Measurements from ENCODE around the gene BLOC1S4.

Gene BLOC1S4

DNA sequence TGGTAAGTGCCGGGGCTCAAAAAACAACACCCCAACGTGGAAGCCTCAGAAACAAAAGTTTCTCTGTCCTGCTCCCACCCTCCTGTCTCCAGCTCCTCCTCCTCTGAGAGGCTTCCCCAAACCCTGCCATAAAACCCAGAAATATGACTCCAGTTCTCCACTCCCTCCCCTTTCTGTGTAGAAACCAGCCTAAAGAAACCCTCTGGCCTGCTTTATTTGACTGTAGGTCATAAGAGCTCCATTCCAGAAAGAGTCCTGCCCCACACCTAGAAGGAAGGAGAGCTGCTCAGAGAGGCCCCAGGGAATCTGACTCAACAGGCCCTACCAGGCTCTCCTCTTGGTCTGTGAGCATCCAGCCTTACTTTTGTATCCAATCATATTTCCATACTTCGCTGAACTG, 23.2 kb upstream of the BLOC1S4 start:
- DNase-seq = no peak

DNA sequence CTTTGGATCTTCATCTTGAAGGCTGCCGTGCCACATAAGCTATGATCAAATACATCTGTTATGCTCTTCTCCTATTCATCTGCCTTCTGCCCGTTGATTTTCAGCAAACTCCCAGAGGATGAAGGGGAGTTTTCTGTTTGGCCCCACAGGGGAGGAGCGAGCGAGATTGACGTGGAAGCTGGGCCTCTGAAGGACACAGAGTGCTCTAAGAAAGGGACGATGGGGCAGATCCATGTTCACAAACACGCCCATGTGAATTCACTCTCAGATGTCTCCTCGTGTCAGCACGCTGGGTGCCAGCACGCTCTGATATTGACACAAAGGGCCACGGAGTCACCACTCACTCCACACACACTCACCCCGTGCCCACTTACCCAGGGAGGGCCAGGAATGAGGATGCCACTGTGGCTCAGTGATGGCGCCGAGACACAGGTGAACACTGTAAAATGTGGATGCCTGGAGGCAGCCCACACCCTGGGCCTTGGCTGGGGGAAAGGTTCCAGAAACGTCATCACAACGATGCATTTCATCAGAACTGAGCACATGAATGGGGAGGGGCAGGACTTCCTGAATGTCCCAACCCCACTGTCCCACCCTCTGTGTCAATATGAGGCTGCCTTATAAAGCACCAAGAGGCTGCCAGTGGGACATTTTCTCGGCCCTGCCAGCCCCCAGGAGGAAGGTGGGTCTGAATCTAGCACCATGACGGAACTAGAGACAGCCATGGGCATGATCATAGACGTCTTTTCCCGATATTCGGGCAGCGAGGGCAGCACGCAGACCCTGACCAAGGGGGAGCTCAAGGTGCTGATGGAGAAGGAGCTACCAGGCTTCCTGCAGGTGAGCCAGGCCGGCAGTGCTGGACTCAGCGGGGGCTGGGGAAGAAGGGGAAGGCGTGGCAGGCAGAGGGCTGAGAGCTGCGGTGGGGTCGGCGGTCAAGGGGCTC, 22.5 kb upstream of the BLOC1S4 start, which contains the start of gene S100P:
Gene S100P, plus strand, starts transcription at position 648 of the 946 bp plus-strand sequence. Its CDS starts 55 bp downstream, at position 703.
- no peak for DNase-seq

DNA sequence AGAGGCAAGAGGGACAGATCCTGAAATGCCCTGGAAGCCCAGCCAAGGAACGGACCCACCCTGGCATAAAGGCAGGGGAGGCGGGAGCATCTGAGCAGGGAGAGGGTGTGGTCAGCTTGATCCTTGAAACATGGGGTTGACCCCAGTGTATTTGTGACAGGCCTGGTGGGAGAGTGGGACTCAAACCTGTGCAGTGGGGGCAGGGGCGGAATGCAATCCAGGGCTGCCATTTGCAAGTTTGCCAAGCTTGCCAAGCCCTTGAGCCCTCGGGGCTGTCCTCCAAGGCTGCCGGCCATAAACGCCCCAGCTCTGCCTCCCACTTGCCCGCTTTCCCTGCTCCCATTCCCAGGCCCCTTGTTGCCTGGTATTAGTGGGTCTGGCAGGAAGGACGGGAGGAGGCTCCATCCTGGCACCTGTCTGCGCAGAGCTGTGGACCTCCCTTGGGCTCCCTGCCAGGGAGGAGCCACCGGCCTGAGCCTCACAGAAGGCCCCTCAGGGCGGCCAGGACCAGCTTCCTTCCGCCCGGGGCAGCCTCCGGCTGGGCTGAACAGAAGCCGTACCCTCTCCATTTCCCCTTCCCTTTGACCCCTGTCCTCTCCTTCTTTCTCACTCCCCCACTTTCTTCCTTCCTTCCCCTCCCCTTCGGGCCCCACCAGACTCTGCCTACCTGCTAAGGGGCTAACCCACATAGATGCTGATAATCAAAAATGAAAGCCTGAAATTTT, 21.6 kb upstream of the BLOC1S4 start:
- DNase-seq = no peak

DNA sequence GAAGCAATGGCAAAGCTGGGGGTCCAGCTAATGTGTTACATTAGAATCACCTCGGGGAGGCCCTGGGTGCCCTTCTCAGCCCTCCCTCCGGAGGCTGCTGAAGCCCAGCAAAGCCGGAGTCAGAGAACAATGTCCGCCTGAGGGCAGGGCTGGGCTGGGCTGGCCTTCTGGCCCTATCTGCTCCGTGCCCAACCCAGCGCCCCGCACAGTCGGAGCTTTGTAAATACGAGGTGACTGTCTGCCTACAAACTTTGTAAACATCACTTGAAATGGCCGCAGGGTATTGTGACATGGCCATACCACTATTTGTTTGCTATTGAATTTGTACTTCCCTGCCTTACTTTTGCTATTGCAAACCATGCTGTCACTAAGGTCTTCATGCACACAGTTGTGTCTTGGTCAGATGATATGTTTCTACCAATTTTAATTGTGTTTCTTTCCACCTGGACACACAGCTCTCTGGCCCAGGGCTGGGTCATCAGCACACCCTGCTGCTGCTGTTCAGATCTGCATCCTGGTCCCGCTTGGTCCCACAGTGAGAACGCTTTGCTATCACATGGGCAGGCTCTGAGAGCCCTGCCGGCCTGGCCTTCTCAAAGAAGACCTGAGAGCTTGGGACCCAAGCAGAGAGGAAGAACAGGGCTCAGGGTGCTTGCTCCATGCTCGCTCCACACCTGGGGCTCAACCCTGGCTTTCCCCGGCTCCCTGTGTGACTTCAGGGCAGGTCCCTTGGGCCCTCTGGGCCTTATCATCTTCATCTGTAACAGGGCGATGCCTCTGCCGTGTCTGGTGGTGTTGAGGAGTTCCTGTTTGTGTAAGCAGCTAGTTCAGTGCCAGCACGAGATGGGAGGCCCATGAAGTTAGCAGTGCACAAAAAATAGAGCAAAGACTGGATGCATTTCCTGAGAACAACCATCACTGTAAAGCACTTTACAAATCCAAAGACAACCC, 20.0 kb upstream of the BLOC1S4 start:
- DNase-seq = peak; percentile 71

DNA sequence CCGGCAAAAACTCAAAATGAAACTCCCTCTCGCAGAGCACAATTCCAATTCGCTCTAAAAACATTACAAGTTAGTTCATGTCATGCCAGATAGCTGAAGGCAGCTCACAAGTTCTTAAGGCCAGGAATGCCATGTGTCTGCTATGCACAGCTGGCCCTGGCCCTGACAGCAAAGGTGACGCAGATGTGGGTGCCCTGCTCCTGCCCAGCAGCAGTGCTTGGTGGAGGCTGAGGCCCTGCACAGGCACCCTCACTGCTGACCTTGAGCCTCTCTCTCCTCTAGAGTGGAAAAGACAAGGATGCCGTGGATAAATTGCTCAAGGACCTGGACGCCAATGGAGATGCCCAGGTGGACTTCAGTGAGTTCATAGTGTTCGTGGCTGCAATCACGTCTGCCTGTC, 19.4 kb upstream of the BLOC1S4 start:
- no peak for DNase-seq

DNA sequence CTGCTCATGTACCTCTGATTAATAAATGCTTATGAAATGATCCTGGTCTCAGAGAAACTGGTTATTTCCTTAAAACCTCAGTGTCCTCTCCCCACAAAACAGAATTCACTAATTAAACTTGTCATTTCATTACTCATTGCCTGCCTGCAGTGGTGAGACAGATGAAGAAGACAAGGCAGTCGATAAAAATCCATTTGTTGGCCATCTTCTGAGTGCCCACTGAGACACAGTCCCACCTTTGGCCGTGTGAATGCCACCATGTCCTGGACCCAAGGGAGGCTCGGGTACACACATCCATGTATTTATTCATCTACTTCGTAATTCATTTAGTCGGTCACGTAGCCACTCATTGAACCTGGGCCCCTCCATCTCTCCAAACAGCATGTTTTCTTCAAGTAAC, 18.8 kb upstream of the BLOC1S4 start:
- no peak for DNase-seq

DNA sequence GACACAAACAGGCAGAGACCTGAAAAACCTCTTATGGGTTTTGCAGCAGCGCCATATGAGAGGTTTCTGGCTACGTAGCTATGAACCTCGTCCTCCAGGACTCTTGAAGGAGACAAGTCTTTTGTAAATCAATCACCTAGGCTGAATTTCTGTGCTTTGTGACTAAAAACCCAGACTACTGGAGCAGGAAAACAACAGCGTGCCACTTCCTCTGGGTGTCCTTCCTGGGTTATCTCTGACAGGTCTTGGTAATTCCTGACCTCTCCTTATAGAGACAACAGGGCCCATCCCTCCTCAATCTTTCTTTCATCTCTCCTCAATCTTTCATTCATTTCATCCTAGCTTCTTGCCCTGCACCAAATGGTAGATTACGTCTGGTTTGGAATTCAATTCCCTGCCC, 16.6 kb upstream of the BLOC1S4 start:
- no peak for DNase-seq

DNA sequence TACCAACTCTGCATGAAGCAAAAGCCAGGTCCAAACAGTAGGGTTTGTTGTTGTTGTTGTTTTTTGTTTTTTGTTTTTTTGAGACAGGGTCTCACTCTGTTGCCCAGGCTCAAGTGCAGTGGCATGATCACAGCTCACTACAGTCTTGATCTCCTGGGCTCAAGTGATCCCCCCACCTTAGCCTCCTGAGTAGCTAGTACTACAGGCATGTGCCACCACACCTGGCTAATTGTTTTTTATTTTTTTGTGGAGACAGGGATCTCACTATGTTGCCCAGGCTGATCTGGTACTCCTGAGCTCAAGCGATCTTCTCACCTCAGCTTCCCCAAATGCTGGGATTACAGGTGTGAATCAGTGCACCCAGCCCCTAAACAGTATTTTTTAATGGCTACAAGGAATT, 16.1 kb upstream of the BLOC1S4 start:
- no peak for DNase-seq

DNA sequence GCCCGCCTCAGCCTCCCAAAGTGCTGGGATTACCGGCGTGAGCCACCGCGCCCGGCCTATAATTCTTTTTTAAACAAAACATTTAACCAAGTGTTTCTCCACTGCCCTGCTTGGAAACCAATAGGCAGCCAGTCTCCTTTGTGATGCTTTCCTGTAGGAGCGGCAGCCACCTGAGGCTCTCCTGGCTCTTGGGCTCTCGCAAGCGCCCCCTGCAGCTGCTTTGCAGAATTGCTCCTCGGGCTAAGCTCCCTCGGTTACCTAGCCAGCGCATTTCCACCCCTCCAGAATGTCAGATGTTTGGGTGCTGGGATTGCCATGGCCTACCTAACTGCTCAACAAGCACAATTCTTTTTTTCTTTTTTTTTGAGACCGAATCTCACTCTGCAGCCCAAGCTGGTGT, 14.6 kb upstream of the BLOC1S4 start:
- DNase-seq = no peak

DNA sequence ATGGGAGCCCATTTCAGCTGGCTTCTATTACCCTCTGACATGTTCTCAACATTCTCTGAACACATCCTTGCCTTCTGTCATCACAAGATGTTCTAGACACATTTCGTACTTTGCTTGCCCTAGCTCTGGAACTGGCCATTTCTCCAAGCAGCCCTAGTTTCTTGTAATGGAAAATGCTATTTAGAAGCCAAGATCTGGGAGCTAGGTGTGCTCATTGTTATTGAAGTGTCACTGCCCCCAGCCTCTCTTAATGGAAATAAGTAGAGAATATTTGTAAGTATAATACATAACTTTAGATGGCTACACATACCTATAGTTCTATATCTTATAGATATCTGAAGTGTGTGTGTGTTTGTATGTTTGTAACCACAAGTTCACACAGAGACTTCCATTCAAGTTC, 13.2 kb upstream of the BLOC1S4 start:
- no peak for DNase-seq

DNA sequence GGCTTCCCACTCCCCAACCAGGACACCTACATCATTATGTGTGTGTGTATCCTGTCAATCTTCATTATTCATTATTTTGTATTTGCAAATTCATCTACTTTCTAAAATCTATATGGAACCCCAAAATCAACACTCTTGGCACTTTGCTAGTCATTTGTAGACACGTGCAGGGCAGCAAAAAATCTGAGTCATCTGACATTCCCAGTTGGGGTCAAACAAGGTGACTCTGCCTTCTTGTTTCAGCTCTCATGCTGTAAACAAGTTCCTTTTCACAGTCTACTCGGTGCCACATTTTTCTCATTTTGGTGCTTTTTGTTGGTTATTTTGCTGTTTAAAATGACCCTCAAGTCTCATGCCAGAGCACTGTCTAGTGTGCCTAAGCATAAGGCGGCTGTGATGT, 12.2 kb upstream of the BLOC1S4 start:
- no peak for DNase-seq

DNA sequence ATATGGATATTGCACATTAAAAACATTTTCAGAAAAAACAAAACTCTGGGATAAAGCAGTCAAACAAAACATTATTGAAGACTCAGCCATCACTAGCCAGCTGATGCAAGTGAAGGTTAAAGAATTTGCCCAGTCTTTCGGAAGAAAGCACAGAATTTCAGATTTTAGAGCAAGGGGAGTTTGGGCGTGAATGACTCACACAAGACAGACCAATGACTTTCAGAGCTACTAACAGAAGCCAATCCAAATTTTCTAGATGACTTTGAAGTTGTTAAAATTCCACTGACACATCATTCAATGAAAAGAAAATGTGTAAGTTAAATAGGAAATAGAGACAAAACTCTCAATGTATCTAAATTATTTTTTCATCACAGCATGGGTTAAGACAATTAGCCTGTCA, 10.3 kb upstream of the BLOC1S4 start:
- DNase-seq = no peak

DNA sequence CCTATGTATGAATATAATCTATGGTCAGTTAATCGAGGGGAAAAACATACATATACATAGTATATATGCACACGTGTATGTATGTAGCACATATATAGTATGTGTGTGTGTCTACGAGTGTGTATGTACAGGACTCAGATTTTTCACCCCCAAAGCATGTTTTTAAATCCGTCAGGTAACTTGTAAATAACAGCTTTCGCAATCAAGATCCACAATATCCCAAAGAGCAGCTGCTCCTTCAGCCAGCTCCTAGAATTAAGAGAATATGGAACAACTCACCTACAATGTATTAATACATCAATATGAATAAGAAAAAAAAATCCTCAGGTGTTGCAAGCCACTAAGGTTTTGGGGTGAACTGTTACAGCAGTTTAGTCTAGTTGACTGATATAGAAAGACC, 9.8 kb upstream of the BLOC1S4 start:
- no peak for DNase-seq

DNA sequence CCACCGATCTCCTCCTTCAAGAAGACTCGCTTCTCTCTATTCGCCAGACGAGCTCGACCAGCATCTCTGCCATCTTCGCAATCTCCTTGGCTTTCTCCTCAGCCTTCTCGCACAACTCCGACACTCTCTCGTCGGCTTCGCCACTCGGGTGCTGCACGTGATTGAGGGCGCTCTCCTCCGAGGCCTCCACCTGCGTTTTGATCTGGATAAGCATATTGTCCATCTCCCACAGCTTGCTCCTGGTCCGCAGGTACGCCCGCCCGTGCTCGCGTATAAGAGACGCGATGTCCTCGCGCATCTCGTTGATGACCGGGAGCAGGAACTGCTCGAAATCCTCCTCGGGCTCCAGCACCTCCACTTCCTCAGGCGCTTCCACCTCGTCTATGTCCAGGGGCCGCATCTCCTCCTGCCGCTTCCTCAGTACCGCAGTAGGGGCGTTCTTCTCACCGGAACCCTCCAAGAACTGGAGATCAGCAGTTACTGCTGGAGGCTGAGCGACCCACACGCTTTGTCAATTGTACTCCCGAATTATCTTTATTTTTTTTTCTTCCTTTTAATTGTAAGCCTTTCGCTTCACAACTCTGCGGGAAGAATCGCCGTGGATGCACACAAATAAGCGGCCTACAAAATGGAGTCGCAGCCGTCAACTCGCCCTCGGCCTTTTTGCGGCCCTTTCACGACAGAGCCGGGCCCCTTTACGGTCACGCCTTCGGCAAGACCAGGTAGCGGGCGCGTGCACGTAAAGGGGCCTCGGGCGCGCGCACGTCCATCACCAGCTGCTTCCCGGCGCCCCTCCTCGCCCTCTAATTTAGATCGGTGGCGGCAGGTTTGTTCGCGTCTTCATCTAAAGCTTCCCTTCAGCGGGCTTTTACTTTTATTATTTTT, 6.5 kb upstream of the BLOC1S4 start, which contains the start of gene MRFAP1L1:
Gene MRFAP1L1, minus strand, starts transcription at position 636 of the 885 bp plus-strand sequence. Its CDS starts 236 bp downstream, at position 400.
- peak; percentile 97 for DNase-seq

DNA sequence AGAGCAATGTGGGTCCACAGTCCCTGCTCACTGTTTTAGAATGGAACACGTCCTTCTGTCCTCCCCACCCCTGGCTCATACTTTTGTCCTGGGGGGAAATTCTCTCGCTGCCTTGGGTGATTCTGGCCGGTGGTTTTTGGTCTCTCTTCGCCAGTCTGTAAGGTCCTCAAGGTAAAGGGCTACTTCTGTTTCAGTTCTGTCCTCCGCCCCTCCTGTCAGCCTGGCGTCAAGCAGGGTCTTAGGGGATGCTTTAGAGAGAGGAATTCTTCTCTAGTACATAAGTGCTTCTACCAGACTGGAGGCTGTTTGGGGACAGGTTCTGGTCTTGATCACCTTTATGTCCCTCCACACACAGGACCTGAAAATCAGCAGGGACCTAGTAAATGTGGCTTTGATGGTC, 5.7 kb upstream of the BLOC1S4 start:
- DNase-seq = no peak

DNA sequence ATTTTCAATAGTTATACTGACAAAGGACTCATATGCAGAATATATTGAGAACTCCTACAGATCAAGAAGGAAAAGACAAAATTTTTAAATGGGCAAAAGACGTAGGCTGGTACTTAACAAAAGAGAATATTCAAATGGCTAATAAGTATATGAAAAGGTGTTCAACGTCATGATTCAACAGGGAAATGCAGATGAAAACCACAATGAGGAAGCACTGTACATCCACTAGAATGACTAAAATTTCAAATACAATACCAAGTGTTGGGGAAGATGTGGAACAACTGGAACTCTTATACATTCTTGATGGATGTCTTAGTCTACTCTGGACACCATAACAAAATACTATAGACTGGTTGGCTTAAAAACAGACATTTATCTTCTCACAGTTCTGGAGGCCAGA, 5.0 kb upstream of the BLOC1S4 start:
- no peak for DNase-seq

DNA sequence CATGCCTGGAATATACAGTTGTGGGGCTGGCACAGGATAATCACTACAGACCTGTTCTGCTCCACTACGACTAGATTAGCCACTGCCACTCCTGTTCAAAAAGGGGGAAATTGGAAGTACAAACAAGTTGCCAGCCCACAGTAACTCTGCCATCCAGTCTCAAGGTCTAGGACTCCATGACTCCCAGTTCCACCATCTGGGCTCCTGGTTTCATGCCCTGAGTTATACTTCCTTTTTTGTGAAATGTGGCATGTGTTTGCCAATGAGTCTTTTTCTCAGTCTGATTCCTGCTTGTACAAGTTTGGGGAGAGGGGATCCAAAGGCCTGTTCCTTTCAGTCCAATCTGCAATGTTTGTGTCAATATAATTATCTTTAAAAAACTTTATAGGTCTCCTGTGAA, 1.0 kb upstream of the BLOC1S4 start:
- no peak for DNase-seq

DNA sequence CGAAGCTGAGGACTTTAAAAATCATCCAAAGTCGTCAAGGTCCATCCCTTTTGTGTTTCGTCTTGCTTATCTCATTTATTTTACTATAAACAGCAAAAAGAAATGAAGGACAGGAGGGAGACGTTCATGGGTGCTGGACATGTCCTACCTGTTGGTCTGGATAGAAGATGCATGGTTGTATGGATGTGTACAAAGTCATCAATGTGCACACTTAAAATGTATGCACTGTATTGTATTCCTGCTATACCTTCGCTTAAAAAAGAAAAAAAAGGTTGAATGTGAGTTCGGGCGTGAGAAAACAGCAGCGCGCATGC, 313 bp upstream of the BLOC1S4 start:
- DNase-seq = no peak

DNA sequence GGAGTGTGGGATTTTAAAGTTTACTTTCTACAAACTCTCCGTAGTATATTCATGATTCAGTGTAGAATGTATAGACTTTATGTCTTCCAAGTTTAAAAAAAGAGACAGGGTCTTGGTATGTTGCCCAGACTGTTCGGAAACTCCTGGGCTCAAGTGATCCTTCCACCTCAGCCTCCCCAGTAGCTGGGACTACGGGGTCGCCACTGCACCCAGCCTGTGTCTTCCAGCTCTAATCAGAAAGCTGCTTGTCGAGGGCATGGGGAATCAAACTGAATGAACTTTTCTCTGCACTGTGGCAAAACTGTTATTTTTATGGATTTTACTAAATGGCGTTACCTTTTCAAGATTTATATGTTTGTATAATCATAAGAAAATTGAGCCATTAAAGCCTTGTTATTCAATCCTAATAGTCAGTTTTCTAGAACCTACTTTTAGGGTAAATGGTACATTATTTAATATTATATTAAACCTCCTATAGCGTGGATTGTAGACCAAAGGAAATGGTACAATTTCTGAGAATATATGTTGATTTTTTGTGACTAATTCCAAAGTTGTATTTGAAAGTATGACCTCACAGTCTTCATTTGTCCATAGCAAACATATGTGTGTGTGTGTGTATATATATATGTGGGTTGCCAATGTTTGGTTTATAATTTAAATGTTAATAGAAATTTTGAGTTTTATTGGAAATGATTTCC, 1.1 kb downstream of the BLOC1S4 start:
- no peak for DNase-seq

DNA sequence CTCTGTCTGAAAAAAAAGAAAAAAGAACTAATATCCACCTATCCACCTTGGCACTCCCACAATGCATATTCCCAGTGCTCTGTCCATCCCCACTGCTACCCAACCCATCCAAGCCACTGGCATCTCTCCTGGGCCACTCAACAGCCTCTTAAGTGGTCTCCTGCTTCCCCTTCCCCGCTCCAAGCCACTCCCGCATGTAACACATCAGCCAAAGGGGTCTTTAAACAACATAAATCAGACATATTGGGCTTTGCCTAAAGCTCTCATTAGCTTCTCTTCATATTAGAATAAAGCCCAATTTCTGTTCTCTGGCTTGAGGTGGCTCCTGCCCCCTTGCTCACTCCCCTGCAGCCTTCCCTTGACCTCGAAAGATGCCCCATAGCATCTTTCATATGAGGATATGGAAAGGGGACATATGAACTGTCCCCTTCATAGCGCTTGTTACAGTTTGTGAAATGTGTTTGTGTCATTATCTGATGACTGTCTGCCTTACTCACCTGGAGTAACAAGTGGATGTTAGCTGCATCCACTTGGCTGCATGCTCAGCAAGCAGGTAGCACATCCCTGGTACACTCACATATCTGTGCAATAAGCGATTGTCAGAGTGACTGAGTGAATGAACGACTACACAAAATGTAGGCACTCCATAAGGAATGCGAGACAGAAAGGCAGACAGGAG, 3.1 kb downstream of the BLOC1S4 start:
- no peak for DNase-seq

Measured in activated CD8-positive, alpha-beta memory T cell treated with anti-CD3 and anti-CD28 coated beads for 24 hours (primary cell).